ENCODE data around the gene RNF220. TPM values are rescaled to one million over a fixed set of nuclear protein-coding genes. Genes with fewer than 3 reads are reported as not detected.
A peak's percentile ranks its signal among the peaks of the same experiment; 100 is the strongest.
"Not testable (repeated sequence)": the region's sequence is repeated elsewhere in the genome, so short reads cannot be mapped to it uniquely, and the experiment has no call there.

Gene RNF220
- total and polyA plus RNA-seq, 2 of the 13 experiments (the other 11 are each of a cell fraction or from before 2014, with no cell fraction given) = 48.2 to 72.1 TPM

GRCh38 chr1:44666719-44667118 lies 261.7 kb downstream of the RNF220 start:
- BruUV-seq (replicated peaks); ATAC-seq; H4K20me1 ChIP-seq (ENCODE audit: insufficient read depth, low read length); H3K36me3 ChIP-seq (replicated peaks in 1 of 2; ENCODE audit: control insufficient read depth in 1 of 2, insufficient read depth in 2 of 2, low read length in 2 of 2); H3K4me3 ChIP-seq (replicated peaks in 1 of 3; ENCODE audit: insufficient read depth in 1 of 3, low read depth in 2 of 3, low read length in 3 of 3); FAIRE-seq; H3K27ac ChIP-seq (ENCODE audit: extremely low read length, insufficient read depth, low read length); H3K27me3 ChIP-seq (ENCODE audit: control insufficient read depth in 1 of 2, insufficient read depth in 2 of 2, low read length in 2 of 2); POLR2A ChIA-PET; intact Hi-C loops (cut with micrococcal nuclease; ENCODE audit: unreplicated experiment); in situ Hi-C loops (cut with HindIII; ENCODE audit: extremely low pct_ligation_motif_present, low pct_unique_long_range_greater_than_20kb); CTCF ChIA-PET (ENCODE audit: low intra/inter-chr PET ratio, low total read pairs); H3K4me2 ChIP-seq (ENCODE audit: low read depth, low read length); DNase-seq (ENCODE audit: low spot score); H3K79me2 ChIP-seq (ENCODE audit: insufficient read depth, low read length); H3K9ac ChIP-seq (ENCODE audit: insufficient read depth, low read depth, low read length); H2AFZ ChIP-seq (ENCODE audit: low read length); H3K9me3 ChIP-seq (ENCODE audit: low read length): not testable (repeated sequence)
- peaks cover 31% of the 10 kb centered on the region for H3K4me1 ChIP-seq (ENCODE audit: insufficient read depth, low read length)
- TF ChIP-seq ZNF770 (CRISPR knock-in tag; IDR thresholded peaks at IDR 0.05) = peak; percentile 90
- TF ChIP-seq TEAD3 (CRISPR knock-in tag; optimal IDR thresholded peaks at IDR 0.05; ENCODE audit: borderline replicate concordance) = peak; percentile 70
- WGBS (ENCODE audit: low lambda C conversion rate) = 79% methylated on average over 1 of the region's 1 CpG

GRCh38 chr1:44670751-44671640 lies 265.9 kb downstream of the RNF220 start:
- Histone ChIP-seq H3K79me2 (ENCODE audit: insufficient read depth, low read length) (peaks cover 5% of the 10 kb centered on the region), H2AFZ (ENCODE audit: low read length) (no peak overlapping the region), H3K4me1 (ENCODE audit: insufficient read depth, low read length) (peaks cover 40% of the 10 kb centered on the region), H3K27me3 (ENCODE audit: control insufficient read depth in 1 of 2, insufficient read depth in 2 of 2, low read length in 2 of 2) (no peaks in the 10 kb centered on the region), H3K36me3 (replicated peaks in 1 of 2; ENCODE audit: control insufficient read depth in 1 of 2, insufficient read depth in 2 of 2, low read length in 2 of 2) (0 out of 5 replicates have a peak, but pooled peaks cover 0 to 2% of the 10 kb centered on the region in 2 experiments), H3K9ac (ENCODE audit: insufficient read depth, low read depth, low read length) (no peak overlapping the region), H3K27ac (ENCODE audit: extremely low read length, insufficient read depth, low read length) (no peak overlapping the region), H3K4me3 (replicated peaks in 1 of 3; ENCODE audit: insufficient read depth in 1 of 3, low read depth in 2 of 3, low read length in 3 of 3) (no peak overlapping the region), H3K4me2 (ENCODE audit: low read depth, low read length) (no peak overlapping the region), H3K9me3 (ENCODE audit: low read length) (no peaks in the 10 kb centered on the region), H4K20me1 (ENCODE audit: insufficient read depth, low read length) (no peaks in the 10 kb centered on the region)
- ATAC-seq (no peak), DNase-seq (ENCODE audit: low spot score) (no peak), FAIRE-seq (no peak)
- intact Hi-C loops (cut with micrococcal nuclease; ENCODE audit: unreplicated experiment) (no loop called here), in situ Hi-C loops (cut with HindIII; ENCODE audit: extremely low pct_ligation_motif_present, low pct_unique_long_range_greater_than_20kb) (no loop called here)
- POLR2A ChIA-PET = interaction anchor here (3.5 kb wide), 1 partner anchor 39 kb away, joined by 34 read pairs; no protein-coding TSS in a partner anchor
- BruUV-seq (replicated peaks) = no TSS peak
- WGBS (ENCODE audit: low lambda C conversion rate) = 94% methylated on average over 10 of the region's 10 CpGs
- CTCF ChIA-PET (ENCODE audit: low intra/inter-chr PET ratio, low total read pairs) = no interaction called here
- no peak for TF ChIP-seq ZNF367 (CRISPR knock-in tag; IDR thresholded peaks at IDR 0.05; ENCODE audit: borderline replicate concordance)
- no peak for TF ChIP-seq SOX5 (CRISPR knock-in tag; IDR thresholded peaks at IDR 0.05; ENCODE audit: borderline replicate concordance)
- no peak for TF ChIP-seq ZNF589 (CRISPR knock-in tag; conservative IDR thresholded peaks at IDR 0.05)
- TF ChIP-seq ARID5B (CRISPR knock-in tag; IDR thresholded peaks at IDR 0.05) = no peak
- TF ChIP-seq ELF4 (CRISPR knock-in tag; IDR thresholded peaks at IDR 0.05; ENCODE audit: borderline replicate concordance) = no peak
